GM10248 (cell line): ENCODE data around the gene HDAC4.
"Not testable (repeated sequence)": the region's sequence is repeated elsewhere in the genome, so short reads cannot be mapped to it uniquely, and the experiment has no call there.

Experiments
- CTCF ChIA-PET: fragments of 300-600 bp; sonication (Branson Sonifier 250); formaldehyde crosslinking; extraction: SDS; loops from one replicate; lab custom pipeline; 2021; ENCODE audit warnings: antibody characterized with exemption; lab: Yijun Ruan, JAX
- POLR2A ChIA-PET: fragments of 350-650 bp; sonication (Branson Sonifier 250); formaldehyde crosslinking; extraction: SDS; loops from one replicate; lab custom pipeline; 2020; ENCODE audit warnings: antibody characterized with exemption; lab: Yijun Ruan, JAX
- DNase-seq: peaks from one replicate; pipeline ENCODE4 v3.0.0; 2012; ENCODE audit errors: extremely low spot score
- TF ChIP-seq, protein P1 (sequence below): IDR thresholded peaks from 2 replicates; pipeline ENCODE4 v1.5.1; 2012; ENCODE audit warnings: mild to moderate bottlenecking, low read depth; ENCODE audit errors: extremely low read depth, missing control alignments, control extremely low read depth

HDAC4 gene

DNA sequence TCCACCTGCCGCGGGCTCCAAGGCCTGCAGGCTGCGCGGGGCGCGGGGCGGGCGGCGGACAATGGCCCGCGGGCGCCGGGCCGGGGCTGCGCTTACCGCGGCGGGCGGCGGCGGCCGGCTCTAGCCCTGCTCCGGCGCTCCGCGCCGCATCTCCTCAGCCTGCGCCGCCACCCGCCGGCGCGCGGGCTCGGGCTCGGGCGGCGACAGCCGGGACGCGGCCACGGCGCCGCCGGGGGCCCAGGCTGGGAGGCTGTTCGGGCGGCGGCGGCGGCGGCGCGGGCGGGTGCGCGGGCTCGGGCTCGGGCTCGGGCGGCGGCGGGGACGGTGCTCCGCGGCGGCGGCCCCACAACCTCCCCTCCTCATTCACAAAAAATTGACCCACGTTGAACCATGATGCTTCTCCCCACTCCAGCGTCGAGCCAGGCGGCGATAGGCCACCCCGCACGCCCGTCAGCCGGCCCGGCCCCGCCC, at the start of gene HDAC4:
Gene HDAC4, minus strand, starts transcription at position 425 of the 471 bp plus-strand sequence. CDS start 48,321 bp downstream, outside the sequence.
- DNase-seq: no peak
- TF ChIP-seq, protein P1, sequence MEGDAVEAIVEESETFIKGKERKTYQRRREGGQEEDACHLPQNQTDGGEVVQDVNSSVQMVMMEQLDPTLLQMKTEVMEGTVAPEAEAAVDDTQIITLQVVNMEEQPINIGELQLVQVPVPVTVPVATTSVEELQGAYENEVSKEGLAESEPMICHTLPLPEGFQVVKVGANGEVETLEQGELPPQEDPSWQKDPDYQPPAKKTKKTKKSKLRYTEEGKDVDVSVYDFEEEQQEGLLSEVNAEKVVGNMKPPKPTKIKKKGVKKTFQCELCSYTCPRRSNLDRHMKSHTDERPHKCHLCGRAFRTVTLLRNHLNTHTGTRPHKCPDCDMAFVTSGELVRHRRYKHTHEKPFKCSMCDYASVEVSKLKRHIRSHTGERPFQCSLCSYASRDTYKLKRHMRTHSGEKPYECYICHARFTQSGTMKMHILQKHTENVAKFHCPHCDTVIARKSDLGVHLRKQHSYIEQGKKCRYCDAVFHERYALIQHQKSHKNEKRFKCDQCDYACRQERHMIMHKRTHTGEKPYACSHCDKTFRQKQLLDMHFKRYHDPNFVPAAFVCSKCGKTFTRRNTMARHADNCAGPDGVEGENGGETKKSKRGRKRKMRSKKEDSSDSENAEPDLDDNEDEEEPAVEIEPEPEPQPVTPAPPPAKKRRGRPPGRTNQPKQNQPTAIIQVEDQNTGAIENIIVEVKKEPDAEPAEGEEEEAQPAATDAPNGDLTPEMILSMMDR: no peak
- CTCF ChIA-PET: interaction anchor here (0.8 kb wide), 2 partner anchors 9 to 19 kb away, joined by 4 to 5 read pairs; no protein-coding TSS in a partner anchor
- POLR2A ChIA-PET: interaction anchor here (0.9 to 1.0 kb wide), 5 partner anchors 11 to 258 kb away, joined by 3 to 5 read pairs (median 4); no protein-coding TSS in a partner anchor

DNA sequence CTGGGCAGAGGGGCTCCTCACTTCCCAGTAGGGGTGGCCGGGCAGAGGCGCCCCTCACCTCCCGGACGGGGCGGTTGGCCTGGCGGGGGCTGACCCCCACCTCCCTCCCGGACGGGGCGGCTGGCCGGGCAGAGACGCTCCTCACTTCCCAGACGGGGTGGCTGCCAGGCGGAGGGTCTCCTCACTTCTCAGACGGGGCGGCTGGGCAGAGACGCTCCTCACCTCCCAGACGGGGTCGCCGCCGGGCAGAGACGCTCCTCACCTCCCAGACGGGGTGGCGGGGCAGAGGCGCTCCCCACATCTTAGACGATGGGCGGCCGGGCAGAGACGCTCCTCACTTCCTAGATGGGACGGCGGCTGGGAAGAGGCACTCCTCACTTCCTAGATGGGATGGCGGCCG, 48.6 kb upstream of the HDAC4 start:
- POLR2A ChIA-PET, DNase-seq, CTCF ChIA-PET: not testable (repeated sequence)

DNA sequence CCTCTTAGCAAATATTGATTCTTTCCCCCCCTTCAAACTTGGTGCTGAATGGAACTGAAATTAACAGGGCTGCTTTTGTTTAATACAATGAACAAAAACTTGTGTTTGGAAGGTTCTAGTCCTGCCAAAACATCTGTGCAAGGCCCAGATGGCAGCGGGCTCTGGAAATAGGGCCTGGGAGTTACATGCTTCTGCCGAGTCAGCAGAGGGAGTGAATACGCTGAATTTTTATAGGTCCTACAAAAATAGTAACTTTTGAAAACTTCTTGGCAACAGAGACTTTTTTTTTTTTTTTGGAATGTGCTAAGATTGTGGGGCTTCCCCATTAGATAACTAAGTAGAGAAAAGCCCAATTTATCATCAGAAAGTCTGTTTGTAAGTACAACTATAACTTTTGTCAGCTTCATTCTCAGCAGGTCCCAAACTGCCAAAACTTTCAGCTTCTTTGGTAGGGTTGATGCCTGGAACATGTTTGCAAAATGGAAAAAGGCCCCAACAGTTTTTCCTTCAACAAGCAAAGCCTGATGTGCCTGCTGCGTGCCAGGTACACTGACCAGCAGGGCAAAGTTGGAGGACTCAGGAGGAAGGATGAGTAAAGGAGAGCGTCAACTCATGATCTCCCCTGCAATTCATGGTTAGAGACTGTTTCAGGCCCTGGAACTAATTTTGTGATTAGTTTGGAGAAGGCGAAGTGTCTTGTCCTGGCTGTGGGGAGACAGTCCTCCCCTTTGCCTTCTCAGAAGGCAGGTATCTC, 45.1 kb upstream of the HDAC4 start:
- POLR2A ChIA-PET: no interaction called here
- TF ChIP-seq, protein P1: no peak
- CTCF ChIA-PET: no interaction called here
- DNase-seq: no peak

DNA sequence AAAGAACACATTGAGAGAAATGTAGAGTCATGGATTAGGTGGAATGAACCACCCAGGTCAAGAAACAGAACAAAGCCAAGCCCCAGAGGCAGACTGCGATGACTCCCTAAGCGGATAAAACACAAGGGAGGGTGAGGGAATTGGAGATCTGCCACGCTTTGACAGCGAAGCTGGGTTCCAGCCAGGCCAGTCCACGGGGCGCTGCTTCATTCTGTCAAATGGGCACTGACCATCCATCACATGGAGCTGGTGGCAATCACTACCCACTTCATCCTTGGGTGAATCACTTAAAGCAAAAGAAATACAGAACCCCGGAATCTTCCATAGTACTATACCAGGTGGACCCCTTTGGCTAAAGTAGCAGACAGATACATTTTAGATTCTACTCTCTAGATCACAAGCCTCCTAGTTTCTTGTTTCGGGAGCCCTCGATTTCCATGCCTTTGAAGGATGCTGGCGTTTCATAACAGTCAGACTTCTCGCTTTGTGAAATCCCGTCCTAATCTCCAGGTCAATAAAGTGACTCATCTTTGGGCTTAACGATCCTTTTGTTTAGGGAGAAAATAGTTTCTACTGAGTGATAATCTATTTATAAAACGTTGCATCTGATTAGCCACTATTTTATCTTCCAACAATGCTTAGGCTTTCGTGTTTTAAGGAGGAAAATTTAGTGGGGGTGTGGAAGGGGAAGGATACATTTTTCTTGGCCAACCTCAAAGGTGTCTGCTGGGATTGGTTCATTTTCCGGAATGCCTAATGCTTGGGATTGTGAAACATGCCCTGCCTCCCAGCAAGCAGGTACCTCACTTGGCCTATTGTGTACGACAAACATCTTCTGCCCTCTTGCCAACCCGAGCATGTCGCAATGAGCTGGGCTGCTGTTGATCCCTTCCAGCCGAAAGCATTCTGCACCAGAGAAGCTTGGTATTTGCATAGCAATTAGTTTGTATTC, 44.1 kb upstream of the HDAC4 start:
- POLR2A ChIA-PET: no interaction called here
- CTCF ChIA-PET: interaction anchor here (1.8 kb wide), 1 partner anchor 14 kb away, joined by 4 read pairs; no protein-coding TSS in a partner anchor
- DNase-seq: no peak
- TF ChIP-seq, protein P1: no peak

DNA sequence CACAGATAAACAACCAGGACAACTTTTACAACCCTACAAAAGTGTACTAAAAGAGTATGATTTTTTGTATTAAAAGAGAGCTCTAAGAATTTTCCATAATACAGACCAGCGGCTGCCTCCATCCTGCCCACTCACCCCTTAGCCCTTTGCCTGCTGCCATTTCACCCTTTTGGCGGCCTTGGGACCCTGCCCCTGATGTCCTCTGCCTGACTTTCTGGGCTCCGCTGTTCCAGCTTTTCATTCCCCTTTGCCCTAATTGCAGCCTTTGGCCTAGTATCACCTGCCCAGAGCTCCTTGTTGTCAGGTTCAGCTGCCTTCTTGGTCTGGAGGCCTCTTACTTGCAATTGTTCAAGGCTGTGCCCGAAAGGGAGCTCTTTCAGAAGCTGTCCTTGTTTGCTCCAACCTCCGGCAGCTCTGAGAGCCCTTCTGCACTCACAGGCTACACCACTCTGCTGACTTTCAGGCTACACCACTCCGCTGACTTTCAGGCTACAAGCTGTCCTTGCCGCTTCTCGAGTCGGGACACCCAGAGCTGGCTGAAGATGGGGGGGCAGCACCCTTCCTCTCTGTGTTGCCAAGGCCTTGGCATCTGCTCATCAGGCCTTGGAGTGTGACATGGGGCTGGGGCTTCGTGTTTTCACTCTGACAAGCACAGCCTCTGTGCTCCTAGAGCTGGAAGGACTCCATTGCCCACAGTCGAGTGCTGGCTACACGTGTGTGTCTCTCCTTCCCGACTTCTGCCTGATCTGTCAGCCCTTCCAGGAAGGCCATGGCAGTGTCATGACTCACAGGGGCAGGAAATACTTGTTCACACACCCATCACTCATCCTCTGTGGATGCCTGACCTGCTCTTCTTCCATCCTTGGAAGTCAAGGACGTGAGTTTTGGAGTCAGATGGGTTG, 43.1 kb upstream of the HDAC4 start:
- ChIA-PET POLR2A (no interaction called here), CTCF (interaction anchor here (1.3 to 1.8 kb wide), 2 partner anchors 12 to 13 kb away, joined by 3 to 4 read pairs; no protein-coding TSS in a partner anchor)
- TF ChIP-seq, protein P1: no peak
- DNase-seq: no peak

DNA sequence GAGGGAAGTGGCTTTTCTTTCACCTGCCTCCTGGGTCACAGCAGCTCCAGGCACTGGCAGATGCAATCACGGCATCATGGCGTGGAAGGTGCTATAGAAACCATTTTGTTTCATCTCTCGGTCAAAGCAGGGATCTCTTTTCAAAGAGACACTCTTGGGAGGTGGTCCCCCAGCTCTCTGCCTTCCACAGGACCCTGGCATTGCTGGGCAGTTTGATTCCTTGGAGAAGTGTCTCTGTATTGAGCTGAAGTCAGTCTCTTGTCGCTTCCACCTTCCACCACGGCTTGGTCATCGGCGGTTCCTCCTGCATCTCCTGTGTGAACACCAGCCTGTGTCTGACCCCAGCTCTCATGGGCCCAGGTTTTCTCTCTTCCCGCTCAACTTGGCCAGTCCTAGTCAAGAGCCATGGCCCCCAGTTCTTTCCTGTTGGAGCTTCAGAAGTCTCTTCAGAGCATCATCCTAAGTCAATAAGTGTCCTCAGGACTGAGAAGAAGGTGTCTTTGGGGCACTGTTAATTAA, 42.3 kb upstream of the HDAC4 start:
- POLR2A ChIA-PET: no interaction called here
- CTCF ChIA-PET: interaction anchor here (1.1 to 1.8 kb wide), 3 partner anchors 10 to 13 kb away, joined by 3 to 4 read pairs (median 3); no protein-coding TSS in a partner anchor
- TF ChIP-seq, protein P1: no peak
- DNase-seq: no peak
